ENCODE data around the gene ZNF335. TPM values are rescaled to one million over a fixed set of nuclear protein-coding genes. Genes with fewer than 3 reads are reported as not detected.

Gene ZNF335
- total and polyA plus RNA-seq, 2 of the 13 experiments (the other 11 are each of a cell fraction or from before 2014, with no cell fraction given): 9.7 to 13.7 TPM

DNA sequence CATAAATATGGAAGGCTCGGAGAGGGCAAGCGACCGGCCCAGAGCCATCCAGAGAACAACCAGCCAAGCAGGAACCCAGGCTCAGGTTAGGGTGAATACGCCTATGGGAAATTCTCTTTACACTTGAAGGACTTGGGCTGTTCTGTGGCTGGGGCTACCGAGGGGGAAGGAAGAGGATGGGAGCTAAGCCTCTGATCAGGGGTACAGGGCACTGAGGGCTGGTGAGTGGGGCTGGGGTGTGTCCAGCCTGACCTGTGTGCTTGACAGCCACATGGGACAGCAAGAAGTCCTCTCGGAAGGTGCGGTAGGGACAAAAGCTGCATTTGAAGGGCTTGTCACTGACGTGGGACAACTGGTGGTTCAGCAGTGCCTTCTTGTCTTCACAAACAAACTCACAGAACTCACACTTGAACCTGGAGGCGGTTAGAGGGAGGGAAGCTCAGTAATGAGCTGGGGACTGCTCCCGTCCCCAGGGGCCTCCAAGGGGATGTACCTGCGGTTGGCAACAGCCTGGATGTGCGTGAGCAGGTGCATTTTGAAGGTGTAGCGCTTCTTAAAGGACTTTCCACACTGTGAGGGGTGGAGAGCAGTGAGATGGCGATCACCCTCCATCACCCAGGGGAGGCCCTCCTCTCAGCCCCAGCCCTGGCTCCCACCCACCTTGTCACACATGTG, 11.9 kb downstream of the ZNF335 start:
- Histone ChIP-seq H3K4me1 (ENCODE audit: insufficient read depth, low read length) (no peaks in the 10 kb centered on the region), H3K9ac (ENCODE audit: insufficient read depth, low read depth, low read length) (no peak overlapping the region), H3K27me3 (ENCODE audit: control insufficient read depth in 1 of 2, insufficient read depth in 2 of 2, low read length in 2 of 2) (no peaks in the 10 kb centered on the region), H3K79me2 (ENCODE audit: insufficient read depth, low read length) (no peaks in the 10 kb centered on the region), H3K4me2 (ENCODE audit: low read depth, low read length) (no peak overlapping the region), H3K36me3 (replicated peaks in 1 of 2; ENCODE audit: control insufficient read depth in 1 of 2, insufficient read depth in 2 of 2, low read length in 2 of 2) (peaks cover 49 to 73% of the 10 kb centered on the region in 2 experiments), H3K9me3 (ENCODE audit: low read length) (no peaks in the 10 kb centered on the region), H2AFZ (ENCODE audit: low read length) (no peak overlapping the region), H3K4me3 (replicated peaks in 1 of 3; ENCODE audit: insufficient read depth in 1 of 3, low read depth in 2 of 3, low read length in 3 of 3) (no peak overlapping the region), H3K27ac (ENCODE audit: extremely low read length, insufficient read depth, low read length) (no peak overlapping the region), H4K20me1 (ENCODE audit: insufficient read depth, low read length) (no peaks in the 10 kb centered on the region)
- CTCF ChIA-PET (ENCODE audit: low intra/inter-chr PET ratio, low total read pairs): no interaction called here
- no peak for FAIRE-seq
- ATAC-seq: no peak
- DNase-seq (ENCODE audit: low spot score): no peak
- no peak for TF ChIP-seq SRY (CRISPR knock-in tag; IDR thresholded peaks at IDR 0.05)
- no peak for TF ChIP-seq ZNF720 (CRISPR knock-in tag; IDR thresholded peaks at IDR 0.05)
- no peak for TF ChIP-seq ERF (CRISPR knock-in tag; IDR thresholded peaks at IDR 0.05)
- TF ChIP-seq ZNF780A (CRISPR knock-in tag; IDR thresholded peaks at IDR 0.05): no peak
- TF ChIP-seq CENPT (CRISPR knock-in tag; IDR thresholded peaks at IDR 0.05; ENCODE audit: low read depth): no peak
- no peak for TF ChIP-seq ZNF792 (CRISPR knock-in tag; IDR thresholded peaks at IDR 0.05)
- no peak for TF ChIP-seq REXO4 (CRISPR knock-in tag; IDR thresholded peaks at IDR 0.05; ENCODE audit: borderline replicate concordance)
- TF ChIP-seq ZNF34 (CRISPR knock-in tag; IDR thresholded peaks at IDR 0.05; ENCODE audit: borderline replicate concordance): no peak
- no peak for TF ChIP-seq ZNF343 (CRISPR knock-in tag; IDR thresholded peaks at IDR 0.05)
- no peak for TF ChIP-seq SRSF4 (IDR thresholded peaks at IDR 0.05; ENCODE audit: low read depth, low read length, poor library complexity, severe bottlenecking)
- TF ChIP-seq IRF2 (CRISPR knock-in tag; IDR thresholded peaks at IDR 0.05): no peak
- no peak for TF ChIP-seq KAT2B (IDR thresholded peaks at IDR 0.05; ENCODE audit: borderline replicate concordance, low read depth, low read length)
- TF ChIP-seq ZBTB34 (CRISPR knock-in tag; IDR thresholded peaks at IDR 0.05): no peak
- TF ChIP-seq ZNF281 (CRISPR knock-in tag; IDR thresholded peaks at IDR 0.05; ENCODE audit: borderline replicate concordance): no peak
- no peak for TF ChIP-seq ZNF709 (CRISPR knock-in tag; IDR thresholded peaks at IDR 0.05)
- TF ChIP-seq ZMYM3 (CRISPR knock-in tag; IDR thresholded peaks at IDR 0.05): no peak
- intact Hi-C loops (cut with micrococcal nuclease; ENCODE audit: unreplicated experiment) (no loop called here), in situ Hi-C loops (cut with HindIII; ENCODE audit: extremely low pct_ligation_motif_present, low pct_unique_long_range_greater_than_20kb) (loop anchor here (5.0 kb wide), 1 partner anchor 68 kb away; the partner anchor contains the start of genes CTSA and NEURL2)
- no TSS peak for BruUV-seq (replicated peaks)
- POLR2A ChIA-PET: interaction anchor here (1.2 to 1.8 kb wide), 5 partner anchors 12 to 25 kb away, joined by 3 to 6 read pairs (median 3); no protein-coding TSS in a partner anchor
- WGBS (ENCODE audit: low lambda C conversion rate): 96% methylated on average over 14 of the region's 14 CpGs

All from HepG2 (cell line).